ENCODE results near the gene A3GALT2.
"Not testable (repeated sequence)": the region's sequence is repeated elsewhere in the genome, so short reads cannot be mapped to it uniquely, and the experiment has no call there.

A3GALT2 gene

GRCh38 chr1:33292726-33293340, 28.1 kb downstream of the A3GALT2 start:
- no peak for DNase-seq (ENCODE audit: low spot score)

GRCh38 chr1:33290615-33291014, 30.3 kb downstream of the A3GALT2 start:
- not testable (repeated sequence) for DNase-seq (ENCODE audit: low spot score)

GRCh38 chr1:33289858-33290154, 31.1 kb downstream of the A3GALT2 start:
- DNase-seq (ENCODE audit: low spot score): no peak

GRCh38 chr1:33288976-33289857, 31.7 kb downstream of the A3GALT2 start:
- no peak for DNase-seq (ENCODE audit: low spot score)

- DNase-seq (ENCODE audit: low spot score): no peak
Observed at GRCh38 chr1:33287317-33287716, 33.6 kb downstream of the A3GALT2 start.

- no peak for DNase-seq (ENCODE audit: low spot score)
Observed at GRCh38 chr1:33286451-33287185, 34.3 kb downstream of the A3GALT2 start.

GRCh38 chr1:33284049-33284448, 36.8 kb downstream of the A3GALT2 start:
- DNase-seq (ENCODE audit: low spot score): no peak

GRCh38 chr1:33282791-33283190, 38.1 kb downstream of the A3GALT2 start:
- DNase-seq (ENCODE audit: low spot score): no peak

- DNase-seq (ENCODE audit: low spot score): no peak
Observed at GRCh38 chr1:33281554-33282303, 39.2 kb downstream of the A3GALT2 start.

GRCh38 chr1:33280091-33280661, 40.7 kb downstream of the A3GALT2 start:
- DNase-seq (ENCODE audit: low spot score): no peak

- DNase-seq (ENCODE audit: low spot score): no peak
Observed at GRCh38 chr1:33277488-33278084, 43.3 kb downstream of the A3GALT2 start.

- DNase-seq (ENCODE audit: low spot score): no peak
Observed at GRCh38 chr1:33276573-33277298, 44.2 kb downstream of the A3GALT2 start.

GRCh38 chr1:33275706-33276572, 45.0 kb downstream of the A3GALT2 start:
- DNase-seq (ENCODE audit: low spot score): no peak

- DNase-seq (ENCODE audit: low spot score): no peak
Observed at GRCh38 chr1:33275195-33275594, 45.7 kb downstream of the A3GALT2 start.

GRCh38 chr1:33274446-33274845, 46.5 kb downstream of the A3GALT2 start:
- no peak for DNase-seq (ENCODE audit: low spot score)

- DNase-seq (ENCODE audit: low spot score): no peak
Observed at GRCh38 chr1:33273961-33274371, 46.9 kb downstream of the A3GALT2 start.

GRCh38 chr1:33273406-33273805, 47.5 kb downstream of the A3GALT2 start:
- no peak for DNase-seq (ENCODE audit: low spot score)

- no peak for DNase-seq (ENCODE audit: low spot score)
Observed at GRCh38 chr1:33272930-33273329, 48.0 kb downstream of the A3GALT2 start.

GRCh38 chr1:33272509-33272908, 48.4 kb downstream of the A3GALT2 start:
- no peak for DNase-seq (ENCODE audit: low spot score)

Data from GM03348 (cell line).